Smooth muscle cell of the brain vasculature (primary cell): ENCODE data around the gene CEP250.
"Not testable (repeated sequence)": the region's sequence is repeated elsewhere in the genome, so short reads cannot be mapped to it uniquely, and the experiment has no call there.

ENCODE experiments used
- DNase-seq: peaks from one replicate; pipeline ENCODE4 v3.0.0-alpha.2; 2012; ENCODE audit warnings: low read depth, low spot score

The CEP250 gene

GRCh38 chr20:35456700-35457099 lies 1.3 kb downstream of the CEP250 start:
- not testable (repeated sequence) for DNase-seq

- DNase-seq = not testable (repeated sequence)
Measured at GRCh38 chr20:35457539-35457938, 2.1 kb downstream of the CEP250 start.

- no peak for DNase-seq
Measured at GRCh38 chr20:35458388-35458787, 3.0 kb downstream of the CEP250 start.

- no peak for DNase-seq
Measured at GRCh38 chr20:35461620-35462019, 6.2 kb downstream of the CEP250 start.

GRCh38 chr20:35462351-35462750 lies 7.0 kb downstream of the CEP250 start:
- no peak for DNase-seq

- peak; percentile 47 for DNase-seq
Measured at GRCh38 chr20:35463455-35464300, 8.3 kb downstream of the CEP250 start.

GRCh38 chr20:35465976-35466375 lies 10.6 kb downstream of the CEP250 start:
- no peak for DNase-seq

GRCh38 chr20:35466856-35467255 lies 11.5 kb downstream of the CEP250 start:
- DNase-seq = no peak

- DNase-seq = no peak
Measured at GRCh38 chr20:35467339-35468224, 12.2 kb downstream of the CEP250 start.

GRCh38 chr20:35468671-35469334 lies 13.4 kb downstream of the CEP250 start:
- no peak for DNase-seq

GRCh38 chr20:35472209-35472608 lies 16.8 kb downstream of the CEP250 start:
- DNase-seq = no peak

- no peak for DNase-seq
Measured at GRCh38 chr20:35473684-35474083, 18.3 kb downstream of the CEP250 start.

- DNase-seq = no peak
Measured at GRCh38 chr20:35474303-35474871, 19.0 kb downstream of the CEP250 start.

- DNase-seq = no peak
Measured at GRCh38 chr20:35476288-35476687, 20.9 kb downstream of the CEP250 start.

GRCh38 chr20:35478804-35479472 lies 23.5 kb downstream of the CEP250 start:
- no peak for DNase-seq

GRCh38 chr20:35479798-35480197 lies 24.4 kb downstream of the CEP250 start:
- no peak for DNase-seq

GRCh38 chr20:35487479-35487878 lies 32.1 kb downstream of the CEP250 start:
- no peak for DNase-seq

GRCh38 chr20:35489717-35490116 lies 34.3 kb downstream of the CEP250 start:
- no peak for DNase-seq

- no peak for DNase-seq
Measured at GRCh38 chr20:35490736-35491181, 35.4 kb downstream of the CEP250 start.

- DNase-seq = no peak
Measured at GRCh38 chr20:35491823-35492222, 36.4 kb downstream of the CEP250 start.

- no peak for DNase-seq
Measured at GRCh38 chr20:35492352-35492751, 37.0 kb downstream of the CEP250 start.
